ENCODE data around the gene CCDC33.
A peak's percentile ranks its signal among the peaks of the same experiment; 100 is the strongest.

The CCDC33 gene

DNA sequence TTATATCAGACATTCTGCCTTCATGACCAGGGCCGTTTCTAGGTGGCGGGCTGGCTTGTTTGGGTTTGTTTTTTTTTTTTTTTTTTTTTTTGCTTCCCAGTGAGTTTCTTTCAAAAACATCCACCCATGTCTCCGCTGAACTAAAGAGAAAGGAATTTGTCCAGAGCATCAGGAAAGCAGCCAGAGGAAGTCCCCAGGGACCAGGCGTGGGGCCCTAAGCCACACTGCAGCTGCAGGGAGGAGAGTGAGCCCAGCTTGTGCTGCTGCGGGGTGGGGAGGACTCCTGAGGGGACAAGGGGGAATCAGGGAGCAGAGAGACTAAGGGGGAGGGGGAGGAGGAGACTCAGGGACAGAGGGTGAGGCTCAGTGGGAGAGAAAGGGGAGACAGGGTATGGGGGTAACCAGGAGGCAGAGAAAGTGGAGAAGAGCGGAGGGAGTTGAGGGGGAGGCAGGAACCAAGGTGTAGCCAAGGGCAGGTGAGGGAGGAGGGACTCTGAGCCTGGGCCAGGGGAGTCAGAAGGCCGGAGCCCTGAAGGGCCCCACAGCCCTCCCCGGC, 81.8 kb downstream of the CCDC33 start:
- H3K27me3 ChIP-seq (ENCODE audit: control insufficient read depth in 5 of 5, insufficient read depth in 4 of 5, low read length in 5 of 5), result no peaks in the 10 kb centered on the region
- H3K36me3 ChIP-seq (ENCODE audit: control insufficient read depth in 5 of 5, insufficient read depth in 5 of 5, low read length in 5 of 5), result no peaks in the 10 kb centered on the region
- H3K27ac ChIP-seq (ENCODE audit: low read depth, low read length), result peak overlapping the region; percentile 74
- H3K9me3 ChIP-seq (ENCODE audit: control insufficient read depth in 5 of 5, low read length in 5 of 5), result no peaks in the 10 kb centered on the region
- no peak overlapping the region for H3K4me3 ChIP-seq (ENCODE audit: low read depth in 1 of 5, low read length in 5 of 5)
- H3K4me1 ChIP-seq (ENCODE audit: control insufficient read depth in 5 of 5, insufficient read depth in 5 of 5, low read length in 5 of 5), result peaks cover 14 to 60% (median 50%) of the 10 kb centered on the region in 5 donors
- H3K9ac ChIP-seq (ENCODE audit: low read length in 5 of 5), result peak overlapping the region in 3 of 5 donors; percentile 20 to 52 (median 20)

DNA sequence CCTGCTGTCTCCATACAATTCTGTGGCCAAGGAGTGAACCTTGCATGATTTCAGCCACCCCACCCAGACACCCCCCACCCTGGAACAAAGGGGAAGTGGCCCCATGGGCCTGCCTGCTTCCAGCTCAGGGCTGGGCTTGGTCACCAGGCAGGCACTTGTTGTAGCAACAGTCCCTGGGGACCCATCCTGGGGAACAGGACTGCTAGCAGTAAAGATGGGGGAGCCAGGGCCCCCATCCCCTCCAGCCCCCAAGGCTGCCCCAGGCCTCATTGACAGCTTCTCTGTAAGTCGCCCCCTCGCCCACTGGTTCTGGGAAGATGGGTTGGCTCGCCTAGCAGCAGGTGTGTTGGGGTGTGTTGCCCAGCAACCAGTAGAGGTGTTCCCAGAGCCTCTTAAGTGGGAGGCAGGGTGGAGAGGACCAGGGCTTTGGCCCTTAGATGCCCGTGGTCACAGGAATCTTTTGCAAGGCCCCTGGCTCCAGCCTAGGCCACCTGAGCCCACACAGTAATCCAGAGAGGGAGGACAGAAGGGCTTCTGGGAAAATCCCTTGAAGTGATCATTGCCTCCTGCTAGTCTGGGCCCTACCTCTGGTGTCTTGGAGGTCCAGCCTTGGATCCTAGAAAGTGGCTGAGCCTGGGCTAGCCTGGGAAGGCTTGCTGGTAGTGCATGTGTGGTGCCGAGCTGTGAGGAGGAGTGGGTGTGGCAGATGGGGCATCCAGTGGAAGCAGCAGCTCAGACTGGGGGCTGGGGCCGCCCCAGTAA, 82.4 kb downstream of the CCDC33 start:
- Histone ChIP-seq H3K27ac (ENCODE audit: low read depth, low read length) (peak overlapping the region; percentile 74), H3K4me3 (ENCODE audit: low read depth in 1 of 5, low read length in 5 of 5) (no peak overlapping the region), H3K36me3 (ENCODE audit: control insufficient read depth in 5 of 5, insufficient read depth in 5 of 5, low read length in 5 of 5) (no peaks in the 10 kb centered on the region), H3K9me3 (ENCODE audit: control insufficient read depth in 5 of 5, low read length in 5 of 5) (no peaks in the 10 kb centered on the region), H3K9ac (ENCODE audit: low read length in 5 of 5) (peak overlapping the region in 1 of 5 donors; percentile 20), H3K27me3 (ENCODE audit: control insufficient read depth in 5 of 5, insufficient read depth in 4 of 5, low read length in 5 of 5) (no peaks in the 10 kb centered on the region), H3K4me1 (ENCODE audit: control insufficient read depth in 5 of 5, insufficient read depth in 5 of 5, low read length in 5 of 5) (peaks cover 14 to 60% (median 50%) of the 10 kb centered on the region in 5 donors)

- H3K4me3 ChIP-seq (ENCODE audit: low read depth in 1 of 5, low read length in 5 of 5), result no peak overlapping the region
- peak overlapping the region; percentile 10 for H3K27ac ChIP-seq (ENCODE audit: low read depth, low read length)
- H3K9ac ChIP-seq (ENCODE audit: low read length in 5 of 5), result no peak overlapping the region
- no peaks in the 10 kb centered on the region for H3K9me3 ChIP-seq (ENCODE audit: control insufficient read depth in 5 of 5, low read length in 5 of 5)
- no peaks in the 10 kb centered on the region for H3K36me3 ChIP-seq (ENCODE audit: control insufficient read depth in 5 of 5, insufficient read depth in 5 of 5, low read length in 5 of 5)
- H3K27me3 ChIP-seq (ENCODE audit: control insufficient read depth in 5 of 5, insufficient read depth in 4 of 5, low read length in 5 of 5), result no peaks in the 10 kb centered on the region
- H3K4me1 ChIP-seq (ENCODE audit: control insufficient read depth in 5 of 5, insufficient read depth in 5 of 5, low read length in 5 of 5), result peaks cover 14 to 60% (median 50%) of the 10 kb centered on the region in 5 donors
These were observed 83.0 kb downstream of the CCDC33 start for GRCh38 chr15:74319138-74319460.

DNA sequence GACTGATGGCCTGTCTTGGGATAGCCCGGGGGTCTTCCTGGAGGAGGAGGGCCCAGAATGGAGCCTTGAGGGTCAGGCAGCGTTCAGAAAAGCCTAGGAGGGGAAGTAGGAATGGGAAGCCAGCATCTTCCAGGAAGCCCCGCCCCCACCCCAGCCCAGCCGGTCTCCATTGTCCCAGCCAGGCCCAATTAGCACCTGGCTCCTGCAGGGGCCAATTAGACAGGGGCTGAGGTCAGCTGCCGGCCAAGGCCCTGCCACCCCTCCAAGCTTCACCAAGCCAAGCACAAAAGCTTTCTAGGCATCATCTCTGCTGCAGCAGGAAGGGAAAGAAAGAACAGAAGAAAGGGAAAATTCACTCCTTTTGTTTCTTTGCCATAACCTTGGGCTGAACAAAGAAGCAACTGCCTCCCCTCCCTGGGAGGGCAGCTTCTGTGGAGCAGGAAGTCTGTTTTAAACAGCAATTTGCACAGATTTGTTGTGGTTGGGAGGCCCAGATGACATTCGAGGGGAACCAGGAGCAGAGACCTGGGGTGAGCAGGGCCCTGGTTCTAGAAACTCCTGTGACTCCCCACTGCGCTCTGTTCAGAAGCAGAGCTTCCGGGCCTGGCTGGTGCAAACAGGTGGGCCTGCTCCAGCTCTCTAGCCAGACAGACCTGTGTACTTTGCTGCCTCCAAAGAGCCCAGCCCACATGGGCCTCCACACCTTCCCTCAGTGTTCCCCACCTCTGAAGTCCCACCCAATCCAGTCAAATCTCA, 83.6 kb downstream of the CCDC33 start:
- peaks cover 0 to 5% (median 0%) of the 10 kb centered on the region in 5 donors for H3K27me3 ChIP-seq (ENCODE audit: control insufficient read depth in 5 of 5, insufficient read depth in 4 of 5, low read length in 5 of 5)
- no peak overlapping the region for H3K4me3 ChIP-seq (ENCODE audit: low read depth in 1 of 5, low read length in 5 of 5)
- no peak overlapping the region for H3K9ac ChIP-seq (ENCODE audit: low read length in 5 of 5)
- H3K9me3 ChIP-seq (ENCODE audit: control insufficient read depth in 5 of 5, low read length in 5 of 5), result no peaks in the 10 kb centered on the region
- peak overlapping the region; percentile 10 for H3K27ac ChIP-seq (ENCODE audit: low read depth, low read length)
- H3K36me3 ChIP-seq (ENCODE audit: control insufficient read depth in 5 of 5, insufficient read depth in 5 of 5, low read length in 5 of 5), result no peaks in the 10 kb centered on the region
- H3K4me1 ChIP-seq (ENCODE audit: control insufficient read depth in 5 of 5, insufficient read depth in 5 of 5, low read length in 5 of 5), result peaks cover 14 to 57% (median 50%) of the 10 kb centered on the region in 5 donors

DNA sequence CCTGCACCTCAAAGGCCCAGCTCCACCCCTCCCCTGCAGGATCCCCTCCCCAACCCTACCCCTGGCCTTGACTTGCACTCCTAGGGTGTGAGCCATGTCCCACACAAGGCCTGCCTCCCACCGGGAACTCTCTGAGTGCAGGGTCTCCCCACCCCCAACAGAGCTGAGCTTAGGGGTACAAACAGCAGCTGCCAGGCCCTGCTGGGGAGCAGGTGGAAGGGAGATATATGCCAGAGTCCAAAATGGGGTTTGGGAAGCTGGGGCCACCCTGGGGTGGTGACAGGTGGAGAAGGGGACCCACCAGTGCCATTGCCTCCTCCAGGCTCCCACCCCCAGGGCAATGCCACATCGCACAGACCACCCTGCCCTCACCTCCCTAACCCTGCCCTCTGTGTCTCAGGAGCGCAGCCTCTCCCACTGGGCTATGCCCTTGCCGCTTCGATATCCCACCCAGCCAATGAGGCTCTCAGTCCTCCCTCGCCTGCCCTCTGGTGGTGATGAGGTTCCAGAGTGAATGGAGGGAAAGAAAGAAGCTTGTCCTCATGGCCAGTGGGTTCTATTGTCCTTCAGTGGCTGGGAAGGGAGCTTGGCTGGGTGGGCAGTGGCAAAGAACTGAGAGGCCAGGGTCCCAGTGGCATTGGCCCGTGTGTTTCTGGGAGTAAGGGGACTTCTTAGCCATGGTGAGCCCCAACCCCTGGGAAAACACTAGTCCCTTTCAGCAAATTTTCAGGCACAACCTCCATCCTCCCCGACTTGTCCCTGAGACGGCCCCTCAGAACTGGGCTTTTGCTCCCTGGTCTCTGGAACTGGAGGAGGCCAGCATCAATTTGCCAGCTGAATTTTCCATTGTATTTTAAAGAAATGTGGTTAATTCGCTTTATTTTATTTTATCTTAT, 84.5 kb downstream of the CCDC33 start:
- Histone ChIP-seq H3K9me3 (ENCODE audit: control insufficient read depth in 5 of 5, low read length in 5 of 5) (no peaks in the 10 kb centered on the region), H3K4me1 (ENCODE audit: control insufficient read depth in 5 of 5, insufficient read depth in 5 of 5, low read length in 5 of 5) (peaks cover 9 to 49% (median 47%) of the 10 kb centered on the region in 5 donors), H3K9ac (ENCODE audit: low read length in 5 of 5) (no peak overlapping the region), H3K27me3 (ENCODE audit: control insufficient read depth in 5 of 5, insufficient read depth in 4 of 5, low read length in 5 of 5) (peaks cover 0 to 5% (median under 1%) of the 10 kb centered on the region in 5 donors), H3K4me3 (ENCODE audit: low read depth in 1 of 5, low read length in 5 of 5) (no peak overlapping the region), H3K27ac (ENCODE audit: low read depth, low read length) (no peak overlapping the region), H3K36me3 (ENCODE audit: control insufficient read depth in 5 of 5, insufficient read depth in 5 of 5, low read length in 5 of 5) (no peaks in the 10 kb centered on the region)

DNA sequence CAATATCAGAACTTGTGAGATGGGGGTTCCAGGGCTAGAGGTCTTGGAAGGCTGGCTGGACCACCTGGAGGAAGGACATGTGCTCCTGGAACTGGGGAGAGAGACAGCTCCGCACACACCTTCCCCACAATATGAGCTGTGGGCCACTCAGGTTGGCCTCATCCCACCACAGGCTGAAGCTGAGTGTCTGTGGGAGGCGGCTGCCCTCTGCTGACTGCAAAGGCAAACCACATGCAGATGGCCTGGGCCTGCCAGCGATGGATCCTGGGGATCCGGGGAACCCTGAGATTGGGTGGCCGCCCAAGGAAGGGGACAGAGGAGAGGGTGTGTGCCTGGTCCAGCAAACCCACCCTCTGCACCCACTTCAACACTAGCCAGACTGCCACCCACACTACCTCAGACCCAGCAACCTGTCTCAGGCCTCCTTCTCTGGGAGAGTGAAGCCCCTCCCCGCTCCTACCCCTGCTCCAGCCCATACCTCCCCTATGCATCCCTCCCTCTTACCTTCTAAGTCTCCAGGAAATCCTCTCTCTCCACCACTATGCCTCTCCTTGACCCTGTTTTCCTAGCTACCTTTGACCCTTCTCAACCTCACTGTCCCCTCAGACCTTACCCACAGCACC, 86.5 kb downstream of the CCDC33 start:
- H3K9ac ChIP-seq (ENCODE audit: low read length in 5 of 5), result peak overlapping the region in 1 of 5 donors; percentile 36
- H3K36me3 ChIP-seq (ENCODE audit: control insufficient read depth in 5 of 5, insufficient read depth in 5 of 5, low read length in 5 of 5), result no peaks in the 10 kb centered on the region
- H3K4me1 ChIP-seq (ENCODE audit: control insufficient read depth in 5 of 5, insufficient read depth in 5 of 5, low read length in 5 of 5), result peaks cover 5 to 33% (median 28%) of the 10 kb centered on the region in 5 donors
- peaks cover 0 to 5% (median 3%) of the 10 kb centered on the region in 5 donors for H3K27me3 ChIP-seq (ENCODE audit: control insufficient read depth in 5 of 5, insufficient read depth in 4 of 5, low read length in 5 of 5)
- no peak overlapping the region for H3K27ac ChIP-seq (ENCODE audit: low read depth, low read length)
- no peak overlapping the region for H3K4me3 ChIP-seq (ENCODE audit: low read depth in 1 of 5, low read length in 5 of 5)
- H3K9me3 ChIP-seq (ENCODE audit: control insufficient read depth in 5 of 5, low read length in 5 of 5), result no peaks in the 10 kb centered on the region

DNA sequence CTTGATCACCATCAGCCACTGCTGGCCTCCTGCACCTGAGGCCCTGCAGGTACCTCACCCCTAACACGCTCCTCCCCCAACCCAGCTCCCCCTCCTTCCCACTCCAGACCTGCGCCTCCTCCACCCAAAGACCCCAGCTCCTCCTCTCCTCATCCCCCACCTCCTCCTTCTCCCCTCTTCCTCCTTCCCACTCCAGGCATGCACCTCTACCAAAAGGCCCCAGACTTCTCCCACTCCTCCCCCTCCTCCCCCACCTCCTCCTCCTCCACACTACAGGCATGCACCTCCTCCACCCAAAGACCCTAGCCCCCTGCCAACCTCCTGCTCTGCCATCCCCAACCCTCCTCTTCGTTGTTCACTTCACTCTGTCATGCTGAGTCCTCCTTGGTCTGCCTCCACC, 88.6 kb downstream of the CCDC33 start:
- H3K4me1 ChIP-seq (ENCODE audit: control insufficient read depth in 5 of 5, insufficient read depth in 5 of 5, low read length in 5 of 5), result peaks cover 2 to 12% (median 8%) of the 10 kb centered on the region in 5 donors
- no peaks in the 10 kb centered on the region for H3K9me3 ChIP-seq (ENCODE audit: control insufficient read depth in 5 of 5, low read length in 5 of 5)
- H3K27me3 ChIP-seq (ENCODE audit: control insufficient read depth in 5 of 5, insufficient read depth in 4 of 5, low read length in 5 of 5), result peaks cover 0 to 8% (median 3%) of the 10 kb centered on the region in 5 donors
- H3K9ac ChIP-seq (ENCODE audit: low read length in 5 of 5), result no peak overlapping the region
- H3K4me3 ChIP-seq (ENCODE audit: low read depth in 1 of 5, low read length in 5 of 5), result no peak overlapping the region
- H3K27ac ChIP-seq (ENCODE audit: low read depth, low read length), result no peak overlapping the region
- no peaks in the 10 kb centered on the region for H3K36me3 ChIP-seq (ENCODE audit: control insufficient read depth in 5 of 5, insufficient read depth in 5 of 5, low read length in 5 of 5)

DNA sequence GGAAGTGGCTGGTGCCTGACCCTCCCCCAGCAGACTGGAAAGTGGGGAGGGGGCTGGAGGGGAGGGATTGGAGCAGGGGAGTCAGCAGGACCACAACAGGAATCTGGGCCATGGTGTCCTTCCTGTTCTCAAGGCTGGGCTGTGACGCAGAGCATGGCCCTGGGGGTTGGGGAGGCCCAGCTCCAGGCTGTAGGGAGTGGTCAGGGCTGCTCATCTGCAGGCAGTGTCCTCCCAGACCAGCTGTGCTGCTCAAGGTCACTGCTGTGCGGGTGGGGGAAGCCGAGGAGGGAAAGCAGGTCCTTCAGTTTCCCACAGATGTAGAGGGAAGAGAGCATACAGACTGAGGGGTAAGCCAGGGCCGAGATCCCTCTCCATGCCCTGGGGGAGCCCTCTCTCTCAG, 90.6 kb downstream of the CCDC33 start:
- H3K9ac ChIP-seq (ENCODE audit: low read length in 5 of 5), result no peak overlapping the region
- H3K27ac ChIP-seq (ENCODE audit: low read depth, low read length), result no peak overlapping the region
- no peak overlapping the region for H3K4me3 ChIP-seq (ENCODE audit: low read depth in 1 of 5, low read length in 5 of 5)
- H3K9me3 ChIP-seq (ENCODE audit: control insufficient read depth in 5 of 5, low read length in 5 of 5), result no peaks in the 10 kb centered on the region
- peaks cover 0 to 3% (median 0%) of the 10 kb centered on the region in 5 donors for H3K4me1 ChIP-seq (ENCODE audit: control insufficient read depth in 5 of 5, insufficient read depth in 5 of 5, low read length in 5 of 5)
- H3K36me3 ChIP-seq (ENCODE audit: control insufficient read depth in 5 of 5, insufficient read depth in 5 of 5, low read length in 5 of 5), result no peaks in the 10 kb centered on the region
- peaks cover 0 to 8% (median 4%) of the 10 kb centered on the region in 5 donors for H3K27me3 ChIP-seq (ENCODE audit: control insufficient read depth in 5 of 5, insufficient read depth in 4 of 5, low read length in 5 of 5)

- H3K4me3 ChIP-seq (ENCODE audit: low read depth in 1 of 5, low read length in 5 of 5), result no peak overlapping the region
- no peaks in the 10 kb centered on the region for H3K36me3 ChIP-seq (ENCODE audit: control insufficient read depth in 5 of 5, insufficient read depth in 5 of 5, low read length in 5 of 5)
- peaks cover 0 to 3% (median 0%) of the 10 kb centered on the region in 5 donors for H3K4me1 ChIP-seq (ENCODE audit: control insufficient read depth in 5 of 5, insufficient read depth in 5 of 5, low read length in 5 of 5)
- H3K27me3 ChIP-seq (ENCODE audit: control insufficient read depth in 5 of 5, insufficient read depth in 4 of 5, low read length in 5 of 5), result peaks cover 0 to 8% (median 4%) of the 10 kb centered on the region in 5 donors
- no peaks in the 10 kb centered on the region for H3K9me3 ChIP-seq (ENCODE audit: control insufficient read depth in 5 of 5, low read length in 5 of 5)
- H3K9ac ChIP-seq (ENCODE audit: low read length in 5 of 5), result no peak overlapping the region
- H3K27ac ChIP-seq (ENCODE audit: low read depth, low read length), result no peak overlapping the region
These were observed 91.6 kb downstream of the CCDC33 start for GRCh38 chr15:74327756-74328155.

Data from subcutaneous abdominal adipose tissue (tissue), 5 donors.